22Rv1 (cell line): Measurements from ENCODE around the gene MAPK8IP2.

ENCODE experiments used
- H3K27ac ChIP-seq: fragments of 450-650 bp; 2 replicates; pipeline ENCODE4 v1.5.1; 2017
- CTCF ChIP-seq: fragments of 450-650 bp; IDR thresholded peaks from 2 replicates; pipeline ENCODE4 v1.5.1; 2017; ENCODE audit warnings: mild to moderate bottlenecking
- ZFX ChIP-seq: fragments of 450-650 bp; IDR thresholded peaks from 2 replicates; pipeline ENCODE4 v1.6.1; 2017; ENCODE audit warnings: antibody characterized with exemption, borderline replicate concordance

The MAPK8IP2 gene

GRCh38 chr22:50625568-50626313 lies 25.1 kb downstream of the MAPK8IP2 start:
- no peak overlapping the region for H3K27ac ChIP-seq
- TF ChIP-seq ZFX (no peak), CTCF (peak; percentile 31)

- no peak for TF ChIP-seq CTCF
- TF ChIP-seq ZFX: no peak
- H3K27ac ChIP-seq: peak overlapping the region; percentile 65; the same call in 1 of the 2 replicates
Measured at GRCh38 chr22:50626314-50626849, 25.8 kb downstream of the MAPK8IP2 start.

- TF ChIP-seq CTCF (no peak), ZFX (no peak)
- peak overlapping the region; percentile 65 for H3K27ac ChIP-seq
Measured at GRCh38 chr22:50626850-50627641, 26.5 kb downstream of the MAPK8IP2 start.

GRCh38 chr22:50627642-50628542 lies 27.3 kb downstream of the MAPK8IP2 start, which contains the start of gene ARSA:
Gene ARSA (minus strand): TSS chr22:50628152. CDS start chr22:50627779, 373 bp downstream.
- peak within 1 kb of the TSS; percentile 65 for H3K27ac ChIP-seq
- peak; percentile 57 for TF ChIP-seq CTCF
- TF ChIP-seq ZFX: no peak

GRCh38 chr22:50628543-50629134 lies 28.0 kb downstream of the MAPK8IP2 start:
- TF ChIP-seq ZFX (no peak), CTCF (no peak)
- peak overlapping the region; percentile 65 for H3K27ac ChIP-seq

GRCh38 chr22:50630376-50630775 lies 29.8 kb downstream of the MAPK8IP2 start:
- TF ChIP-seq CTCF (no peak), ZFX (no peak)
- no peak overlapping the region for H3K27ac ChIP-seq
